ENCODE measurements around the gene ZNF232.
A peak's percentile ranks its signal among the peaks of the same experiment; 100 is the strongest.

- TF ChIP-seq CTCF (IDR thresholded peaks at IDR 0.05 in 8 of 11, conservative IDR thresholded peaks at IDR 0.05 in 3 of 11) (peak in 3 of 11 experiments; percentile 12 to 24 (median 17)), POLR2A (IDR thresholded peaks at IDR 0.05) (no peak)
Measured at GRCh38 chr17:5122586-5123342, 11.1 kb upstream of the ZNF232 start.
